HG03103 (cell line): ENCODE data around the gene R3HDML.

Experiments used
- ATAC-seq: cut with Tn5 transposase; IDR thresholded peaks from one replicate; pipeline ENCODE4 v1.9.1; 2021; ENCODE audit warnings: low read depth; ENCODE audit not compliant: unreplicated experiment

R3HDML gene

DNA sequence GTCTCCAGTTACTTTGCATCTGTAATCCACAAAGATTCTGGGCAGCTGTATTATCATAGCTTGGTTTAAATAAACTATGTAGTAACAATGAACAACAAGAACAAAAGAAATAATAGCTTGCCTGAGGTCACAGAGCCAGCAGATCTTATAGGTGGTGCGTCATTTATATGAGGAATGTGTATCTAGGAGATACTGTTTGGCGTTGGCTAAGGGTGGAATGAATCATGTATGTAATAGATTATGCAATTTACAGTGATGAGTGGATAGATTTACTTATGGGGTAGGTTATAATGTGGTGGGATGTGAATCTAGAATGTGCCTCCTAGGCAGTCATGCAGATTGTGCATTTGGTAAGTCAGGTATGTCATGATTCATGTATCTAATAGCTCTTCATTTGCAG lies 61.5 kb downstream of the R3HDML start:
- ATAC-seq, result no peak

DNA sequence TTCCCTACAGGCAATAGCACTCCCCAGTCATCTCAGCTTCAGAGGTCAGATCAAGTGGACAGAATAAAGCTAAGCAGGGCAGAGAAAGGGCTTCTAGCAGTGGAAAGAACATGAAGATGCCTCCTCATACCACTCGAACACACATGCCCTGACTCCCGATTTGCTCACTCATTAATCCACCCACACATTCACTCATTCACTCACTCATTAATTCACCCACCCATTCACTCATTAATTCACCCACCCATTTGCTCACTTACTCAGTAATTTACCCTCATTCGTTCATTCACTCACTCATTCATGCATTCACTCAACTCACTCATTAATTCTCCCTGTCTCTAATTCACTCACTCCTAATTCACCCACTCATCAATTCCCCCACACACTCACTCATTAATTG lies 62.6 kb downstream of the R3HDML start:
- ATAC-seq, result no peak

DNA sequence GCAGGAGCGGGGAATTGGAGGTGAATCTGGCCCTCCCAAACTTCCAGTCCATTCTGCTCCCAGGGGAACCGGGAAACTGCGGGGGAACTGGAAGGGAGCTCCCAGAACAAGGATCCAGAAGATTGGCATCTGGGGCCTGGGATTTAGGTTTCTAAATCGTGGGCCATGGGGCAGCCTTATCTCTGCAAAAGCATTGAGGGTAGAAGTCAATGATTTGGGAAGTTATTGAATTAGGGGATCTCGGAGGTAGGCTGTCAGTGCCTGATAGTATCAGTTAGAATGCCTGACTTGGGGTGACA lies 63.8 kb downstream of the R3HDML start:
- no peak for ATAC-seq
